ENCODE results near the gene ENTR1. TPM values are rescaled to one million over a fixed set of nuclear protein-coding genes. Genes with fewer than 3 reads are reported as not detected.

Gene ENTR1
- total RNA-seq, 4 donors from 2014 or later: 26.5 to 38.1 (median 33.5) TPM

- DNase-seq (ENCODE audit: low spot score) (no peak), ATAC-seq (ENCODE audit: low FRiP score) (no peak)
- no peak for TF ChIP-seq CTCF (IDR thresholded peaks at IDR 0.05)
Measured at GRCh38 chr9:136379891-136380290, 30.5 kb downstream of the ENTR1 start.

GRCh38 chr9:136379401-136379800 is 31.0 kb downstream of the ENTR1 start:
- no peak for DNase-seq (ENCODE audit: low spot score)
- no peak for ATAC-seq (ENCODE audit: low FRiP score)
- TF ChIP-seq CTCF (IDR thresholded peaks at IDR 0.05): no peak

- no peak for ATAC-seq (ENCODE audit: low FRiP score)
- no peak for TF ChIP-seq CTCF (IDR thresholded peaks at IDR 0.05)
- DNase-seq (ENCODE audit: low spot score): no peak
Measured at GRCh38 chr9:136379003-136379287, 31.5 kb downstream of the ENTR1 start.

- TF ChIP-seq CTCF (IDR thresholded peaks at IDR 0.05): no peak
- DNase-seq (ENCODE audit: low spot score) (no peak), ATAC-seq (ENCODE audit: low FRiP score) (no peak)
Measured at GRCh38 chr9:136378170-136379002, 32.0 kb downstream of the ENTR1 start.

GRCh38 chr9:136377341-136378169 is 32.9 kb downstream of the ENTR1 start:
- DNase-seq (ENCODE audit: low spot score) (no peak), ATAC-seq (ENCODE audit: low FRiP score) (no peak)
- no peak for TF ChIP-seq CTCF (IDR thresholded peaks at IDR 0.05)

GRCh38 chr9:136376457-136376856 is 34.0 kb downstream of the ENTR1 start:
- TF ChIP-seq CTCF (IDR thresholded peaks at IDR 0.05): no peak
- DNase-seq (ENCODE audit: low spot score) (no peak), ATAC-seq (ENCODE audit: low FRiP score) (no peak)
